A549 (cell line): ENCODE data around the gene MRPL58. TPM values are rescaled to one million over a fixed set of nuclear protein-coding genes. Genes with fewer than 3 reads are reported as not detected.

ENCODE experiments used
- ATAC-seq, 2 experiments: fragments of 200-7000 bp in 1 of 2; fragments of >200 bp in 1 of 2; cut with Nextera tagmentation in 1 of 2; cut with Tn5 transposase in 1 of 2; 3 replicates each; pipeline versions ENCODE4 v1.8.0 to v1.9.1; 2018 to 2020; ENCODE audit warnings: mild to moderate bottlenecking in 1 of 2, moderate library complexity in 1 of 2
- CTCF ChIA-PET: fragments of 300-600 bp; sonication (Branson Sonifier 250); formaldehyde crosslinking; extraction: SDS; loops from one replicate; lab custom pipeline; 2021; ENCODE audit warnings: antibody characterized with exemption, inconsistent platforms; lab: Yijun Ruan, JAX
- POLR2A ChIA-PET: fragments of 350-600 bp; formaldehyde crosslinking; extraction: SDS; loops from one replicate; lab custom pipeline; 2021; ENCODE audit warnings: antibody characterized with exemption, inconsistent platforms; lab: Yijun Ruan, JAX
- DNase-seq, 2 experiments: peaks; one replicate each; pipeline versions ENCODE4 v3.0.0 to v3.0.0-alpha.2; 2011 to 2016; ENCODE audit warnings: low read depth in 1 of 2, low spot score in 1 of 2
- FAIRE-seq: peaks from 2 replicates; lab custom pipeline; 2011; peaks lifted over from hg19 to GRCh38; lab: Jason Lieb, UNC
- H3K27ac ChIP-seq, 2 experiments: fragments of >200 bp; sonication (Bioruptor Twin); formaldehyde crosslinking; 3 replicates each; pipeline ENCODE4 v1.5.1; 2016 to 2017
- H3K4me1 ChIP-seq: fragments of >200 bp; sonication (Bioruptor Twin); formaldehyde crosslinking; 3 replicates; pipeline ENCODE4 v1.6.1; 2016
- H3K4me2 ChIP-seq: fragments of >200 bp; sonication (Bioruptor Twin); formaldehyde crosslinking; 3 replicates; pipeline ENCODE4 v1.6.1; 2016
- H3K4me3 ChIP-seq: fragments of >200 bp; sonication (Bioruptor Twin); formaldehyde crosslinking; 3 replicates; pipeline ENCODE4 v1.5.1; 2016
- H3K9me3 ChIP-seq: fragments of >200 bp; sonication (Bioruptor Twin); formaldehyde crosslinking; 3 replicates; pipeline ENCODE4 v1.6.1; 2016
- CBX8 ChIP-seq: fragments of 200-600 bp; sonication (generic); IDR thresholded peaks from 2 replicates; pipeline ENCODE4 v1.6.1; 2016
- CEBPB ChIP-seq, 2 experiments: fragments of >200 bp in 1 of 2; sonication (Bioruptor Twin) in 1 of 2; formaldehyde crosslinking in 1 of 2; IDR thresholded peaks; 2 replicates each; pipeline ENCODE4 v1.6.1; 2012 to 2016
- CHD2 ChIP-seq: fragments of 150-350 bp; IDR thresholded peaks from 2 replicates; pipeline ENCODE4 v1.6.1; 2014; ENCODE audit warnings: low read length; ENCODE audit not compliant: partially characterized antibody
- CHD4 ChIP-seq: fragments of 200-600 bp; sonication (generic); IDR thresholded peaks from 2 replicates; pipeline ENCODE4 v1.6.1; 2016; ENCODE audit warnings: antibody characterized with exemption, mild to moderate bottlenecking, borderline replicate concordance
- EHF ChIP-seq: fragments of 250-450 bp; sonication (Bioruptor Pico); IDR thresholded peaks from 2 replicates; pipeline ENCODE4 v1.5.0; 2020; ENCODE audit warnings: mild to moderate bottlenecking
- FOSL2 ChIP-seq, 2 experiments: fragments of 450-650 bp in 1 of 2; fragments of >200 bp in 1 of 2; sonication (Bioruptor Twin) in 1 of 2; formaldehyde crosslinking; IDR thresholded peaks; 2 replicates each; pipeline versions ENCODE4 v1.5.0 to v1.6.1; 2016 to 2020; ENCODE audit warnings: mild to moderate bottlenecking in 1 of 2, moderate library complexity in 1 of 2
- FOXS1 ChIP-seq: fragments of 250-450 bp; sonication (Bioruptor Pico); IDR thresholded peaks from 2 replicates; pipeline ENCODE4 v1.5.0; 2020; ENCODE audit warnings: mild to moderate bottlenecking, moderate library complexity
- GATA3 ChIP-seq: IDR thresholded peaks from 2 replicates; pipeline ENCODE4 v1.6.1; 2012; ENCODE audit warnings: borderline replicate concordance
- HEYL ChIP-seq: fragments of 250-450 bp; sonication (Bioruptor Pico); IDR thresholded peaks from 2 replicates; pipeline ENCODE4 v1.8.0; 2021; ENCODE audit warnings: mild to moderate bottlenecking, moderate library complexity
- MAFK ChIP-seq: fragments of 450-650 bp; IDR thresholded peaks from 2 replicates; pipeline ENCODE4 v1.6.1; 2014; ENCODE audit not compliant: partially characterized antibody
- MAZ ChIP-seq: fragments of 150-350 bp; IDR thresholded peaks from 2 replicates; pipeline ENCODE4 v1.6.1; 2014; ENCODE audit warnings: antibody characterized with exemption, low read depth, low read length, borderline replicate concordance
- NFE2L2 ChIP-seq: fragments of 150-350 bp; conservative IDR thresholded peaks from 2 replicates; pipeline ENCODE4 v1.6.1; 2014; ENCODE audit warnings: low read length
- NPAS2 ChIP-seq: fragments of 250-450 bp; sonication (Bioruptor Pico); IDR thresholded peaks from 2 replicates; pipeline ENCODE4 v1.8.0; 2022; ENCODE audit warnings: mild to moderate bottlenecking, moderate library complexity, borderline replicate concordance
- POLR2A ChIP-seq: IDR thresholded peaks from 2 replicates; pipeline ENCODE4 v1.6.1; 2012; ENCODE audit warnings: mild to moderate bottlenecking, low read length
- POLR2AphosphoS2 ChIP-seq: conservative IDR thresholded peaks from 2 replicates; pipeline ENCODE4 v1.6.1; 2012; ENCODE audit warnings: low read length, improper control_type of control experiment, inconsistent platforms
- TP53 ChIP-seq: fragments of 250-450 bp; sonication (Bioruptor Pico); IDR thresholded peaks from 2 replicates; pipeline ENCODE4 v1.5.0; 2021; ENCODE audit warnings: mild to moderate bottlenecking, moderate library complexity
- ZC3H11A ChIP-seq: fragments of 450-650 bp; IDR thresholded peaks from 2 replicates; pipeline ENCODE4 v1.6.1; 2014; ENCODE audit warnings: antibody characterized with exemption, mild to moderate bottlenecking
- ZNF302 ChIP-seq: fragments of 250-450 bp; sonication (Bioruptor Pico); IDR thresholded peaks from 2 replicates; pipeline ENCODE4 v1.9.0; 2021; ENCODE audit warnings: inconsistent platforms, mild to moderate bottlenecking, moderate library complexity
- WGBS: methylation state at CpG from one replicate; pipeline ENCODE4 v1.1.6; 2017; ENCODE audit errors: missing lambda C conversion rate; 5-methylcytosine and 5-hydroxymethylcytosine counted together
- polyA plus RNA-seq, 4 experiments: library from polyadenylated mRNA; depleted of rRNA in 3 of 4; stranded (reverse); fragments of >200 nt; fragmentation: RNase III in 1 of 4; extraction: RNeasy Plus Mini Kit Qiagen cat#74134 plus additional on column Dnase treatment in 1 of 4; gene quantifications; 2 replicates in 3 of 4; 3 replicates in 1 of 4; pipeline ENCODE4 v1.2.3, GENCODE V29; 2011 to 2017
- TF ChIP-seq, protein P1 (sequence below): fragments of 150-350 bp; IDR thresholded peaks from 2 replicates; pipeline ENCODE4 v1.6.1; 2014; ENCODE audit warnings: low read depth, mild to moderate bottlenecking, low read length
- TF ChIP-seq, protein P2 (sequence below): fragments of 250-450 bp; sonication (Bioruptor Pico); IDR thresholded peaks from 2 replicates; pipeline ENCODE4 v1.5.0; 2020; ENCODE audit warnings: low read depth, mild to moderate bottlenecking, moderate library complexity
- TF ChIP-seq, protein P3 (sequence below): fragments of >200 bp; sonication (Bioruptor Twin); formaldehyde crosslinking; IDR thresholded peaks from 3 replicates; pipeline ENCODE4 v1.5.1; 2016
- TF ChIP-seq, protein P4 (sequence below): fragments of >200 bp; sonication (Bioruptor Twin); formaldehyde crosslinking; IDR thresholded peaks from 3 replicates; pipeline ENCODE4 v1.6.1; 2016
- TF ChIP-seq, protein P5 (sequence below): fragments of 250-450 bp; sonication (Bioruptor Pico); IDR thresholded peaks from 2 replicates; pipeline ENCODE4 v1.5.0; 2021; ENCODE audit warnings: mild to moderate bottlenecking, moderate library complexity, borderline replicate concordance
- TF ChIP-seq, protein P6 (sequence below): fragments of 450-650 bp; IDR thresholded peaks from 2 replicates; pipeline ENCODE4 v1.6.1; 2014; ENCODE audit warnings: antibody characterized with exemption
- TF ChIP-seq, protein P7 (sequence below): fragments of 200-600 bp; sonication (generic); IDR thresholded peaks from 2 replicates; pipeline ENCODE4 v1.6.1; 2016; ENCODE audit warnings: antibody characterized with exemption, mild to moderate bottlenecking, moderate library complexity

The MRPL58 gene
- polyA plus RNA-seq, 2 of the 4 experiments (the other 2 are of a cell fraction): 89.4 to 127 TPM

DNA sequence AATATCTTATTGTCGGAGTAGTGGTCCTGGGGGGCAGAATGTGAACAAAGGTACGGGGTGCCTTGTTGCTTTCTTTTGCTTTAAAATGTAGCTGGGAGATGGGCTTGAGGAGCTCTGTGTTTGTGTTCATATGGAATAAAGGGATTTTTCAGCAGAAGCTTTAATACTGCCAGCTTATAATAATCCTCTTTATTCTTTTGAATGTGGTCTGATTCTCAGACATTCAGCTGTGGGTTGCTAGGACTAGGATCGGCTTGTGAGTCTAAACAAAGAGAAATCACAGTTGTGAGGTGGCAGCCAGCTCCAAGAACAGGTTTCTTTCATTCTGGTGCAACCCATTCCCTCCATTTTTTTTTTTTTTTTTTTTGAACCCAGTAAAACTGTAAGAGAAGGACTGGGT lies 7.2 kb downstream of the MRPL58 start:
- Histone ChIP-seq H3K27ac (no peak overlapping the region), H3K9me3 (no peaks in the 10 kb centered on the region), H3K4me3 (no peak overlapping the region), H3K4me2 (no peak overlapping the region), H3K4me1 (no peaks in the 10 kb centered on the region)
- DNase-seq: no peak
- WGBS: 97% methylated on average over 3 of the region's 3 CpGs
- ChIA-PET POLR2A (interaction anchor here (1.2 kb wide), 1 partner anchor 32 kb away, joined by 4 read pairs; the partner anchor contains the start of gene CDR2L), CTCF (interaction anchor here (0.7 to 19.2 kb wide), 13 partner anchors 9 to 159 kb away, joined by 3 to 404 read pairs (median 4); partner anchors contain the start of genes CDR2L, HID1, NT5C and OTOP2)
- FAIRE-seq: no peak
- TF ChIP-seq GATA3: no peak
- no peak for TF ChIP-seq POLR2AphosphoS2
- TF ChIP-seq NFE2L2: no peak
- TF ChIP-seq, protein P1, sequence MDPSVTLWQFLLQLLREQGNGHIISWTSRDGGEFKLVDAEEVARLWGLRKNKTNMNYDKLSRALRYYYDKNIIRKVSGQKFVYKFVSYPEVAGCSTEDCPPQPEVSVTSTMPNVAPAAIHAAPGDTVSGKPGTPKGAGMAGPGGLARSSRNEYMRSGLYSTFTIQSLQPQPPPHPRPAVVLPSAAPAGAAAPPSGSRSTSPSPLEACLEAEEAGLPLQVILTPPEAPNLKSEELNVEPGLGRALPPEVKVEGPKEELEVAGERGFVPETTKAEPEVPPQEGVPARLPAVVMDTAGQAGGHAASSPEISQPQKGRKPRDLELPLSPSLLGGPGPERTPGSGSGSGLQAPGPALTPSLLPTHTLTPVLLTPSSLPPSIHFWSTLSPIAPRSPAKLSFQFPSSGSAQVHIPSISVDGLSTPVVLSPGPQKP: no peak
- TF ChIP-seq, protein P2, sequence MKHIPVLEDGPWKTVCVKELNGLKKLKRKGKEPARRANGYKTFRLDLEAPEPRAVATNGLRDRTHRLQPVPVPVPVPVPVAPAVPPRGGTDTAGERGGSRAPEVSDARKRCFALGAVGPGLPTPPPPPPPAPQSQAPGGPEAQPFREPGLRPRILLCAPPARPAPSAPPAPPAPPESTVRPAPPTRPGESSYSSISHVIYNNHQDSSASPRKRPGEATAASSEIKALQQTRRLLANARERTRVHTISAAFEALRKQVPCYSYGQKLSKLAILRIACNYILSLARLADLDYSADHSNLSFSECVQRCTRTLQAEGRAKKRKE (CRISPR knock-in tag): no peak
- no peak for TF ChIP-seq POLR2A
- TF ChIP-seq CBX8: no peak
- TF ChIP-seq EHF (CRISPR knock-in tag): no peak
- no peak for TF ChIP-seq FOSL2 (IDR thresholded peaks at IDR 0.05)
- no peak for TF ChIP-seq FOSL2 (CRISPR knock-in tag; IDR thresholded peaks at IDR 0.05)
- no peak for TF ChIP-seq HEYL (CRISPR knock-in tag)
- TF ChIP-seq CHD4: no peak
- TF ChIP-seq FOXS1 (CRISPR knock-in tag): no peak
- no peak for TF ChIP-seq MAZ
- TF ChIP-seq, protein P3, sequence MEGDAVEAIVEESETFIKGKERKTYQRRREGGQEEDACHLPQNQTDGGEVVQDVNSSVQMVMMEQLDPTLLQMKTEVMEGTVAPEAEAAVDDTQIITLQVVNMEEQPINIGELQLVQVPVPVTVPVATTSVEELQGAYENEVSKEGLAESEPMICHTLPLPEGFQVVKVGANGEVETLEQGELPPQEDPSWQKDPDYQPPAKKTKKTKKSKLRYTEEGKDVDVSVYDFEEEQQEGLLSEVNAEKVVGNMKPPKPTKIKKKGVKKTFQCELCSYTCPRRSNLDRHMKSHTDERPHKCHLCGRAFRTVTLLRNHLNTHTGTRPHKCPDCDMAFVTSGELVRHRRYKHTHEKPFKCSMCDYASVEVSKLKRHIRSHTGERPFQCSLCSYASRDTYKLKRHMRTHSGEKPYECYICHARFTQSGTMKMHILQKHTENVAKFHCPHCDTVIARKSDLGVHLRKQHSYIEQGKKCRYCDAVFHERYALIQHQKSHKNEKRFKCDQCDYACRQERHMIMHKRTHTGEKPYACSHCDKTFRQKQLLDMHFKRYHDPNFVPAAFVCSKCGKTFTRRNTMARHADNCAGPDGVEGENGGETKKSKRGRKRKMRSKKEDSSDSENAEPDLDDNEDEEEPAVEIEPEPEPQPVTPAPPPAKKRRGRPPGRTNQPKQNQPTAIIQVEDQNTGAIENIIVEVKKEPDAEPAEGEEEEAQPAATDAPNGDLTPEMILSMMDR: no peak
- no peak for TF ChIP-seq MAFK
- TF ChIP-seq, protein P4, sequence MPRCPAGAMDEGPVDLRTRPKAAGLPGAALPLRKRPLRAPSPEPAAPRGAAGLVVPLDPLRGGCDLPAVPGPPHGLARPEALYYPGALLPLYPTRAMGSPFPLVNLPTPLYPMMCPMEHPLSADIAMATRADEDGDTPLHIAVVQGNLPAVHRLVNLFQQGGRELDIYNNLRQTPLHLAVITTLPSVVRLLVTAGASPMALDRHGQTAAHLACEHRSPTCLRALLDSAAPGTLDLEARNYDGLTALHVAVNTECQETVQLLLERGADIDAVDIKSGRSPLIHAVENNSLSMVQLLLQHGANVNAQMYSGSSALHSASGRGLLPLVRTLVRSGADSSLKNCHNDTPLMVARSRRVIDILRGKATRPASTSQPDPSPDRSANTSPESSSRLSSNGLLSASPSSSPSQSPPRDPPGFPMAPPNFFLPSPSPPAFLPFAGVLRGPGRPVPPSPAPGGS: no peak
- no peak for TF ChIP-seq ZC3H11A
- TF ChIP-seq, protein P5, sequence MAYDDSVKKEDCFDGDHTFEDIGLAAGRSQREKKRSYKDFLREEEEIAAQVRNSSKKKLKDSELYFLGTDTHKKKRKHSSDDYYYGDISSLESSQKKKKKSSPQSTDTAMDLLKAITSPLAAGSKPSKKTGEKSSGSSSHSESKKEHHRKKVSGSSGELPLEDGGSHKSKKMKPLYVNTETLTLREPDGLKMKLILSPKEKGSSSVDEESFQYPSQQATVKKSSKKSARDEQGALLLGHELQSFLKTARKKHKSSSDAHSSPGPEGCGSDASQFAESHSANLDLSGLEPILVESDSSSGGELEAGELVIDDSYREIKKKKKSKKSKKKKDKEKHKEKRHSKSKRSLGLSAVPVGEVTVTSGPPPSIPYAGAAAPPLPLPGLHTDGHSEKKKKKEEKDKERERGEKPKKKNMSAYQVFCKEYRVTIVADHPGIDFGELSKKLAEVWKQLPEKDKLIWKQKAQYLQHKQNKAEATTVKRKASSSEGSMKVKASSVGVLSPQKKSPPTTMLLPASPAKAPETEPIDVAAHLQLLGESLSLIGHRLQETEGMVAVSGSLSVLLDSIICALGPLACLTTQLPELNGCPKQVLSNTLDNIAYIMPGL: no peak
- ATAC-seq: no peak

DNA sequence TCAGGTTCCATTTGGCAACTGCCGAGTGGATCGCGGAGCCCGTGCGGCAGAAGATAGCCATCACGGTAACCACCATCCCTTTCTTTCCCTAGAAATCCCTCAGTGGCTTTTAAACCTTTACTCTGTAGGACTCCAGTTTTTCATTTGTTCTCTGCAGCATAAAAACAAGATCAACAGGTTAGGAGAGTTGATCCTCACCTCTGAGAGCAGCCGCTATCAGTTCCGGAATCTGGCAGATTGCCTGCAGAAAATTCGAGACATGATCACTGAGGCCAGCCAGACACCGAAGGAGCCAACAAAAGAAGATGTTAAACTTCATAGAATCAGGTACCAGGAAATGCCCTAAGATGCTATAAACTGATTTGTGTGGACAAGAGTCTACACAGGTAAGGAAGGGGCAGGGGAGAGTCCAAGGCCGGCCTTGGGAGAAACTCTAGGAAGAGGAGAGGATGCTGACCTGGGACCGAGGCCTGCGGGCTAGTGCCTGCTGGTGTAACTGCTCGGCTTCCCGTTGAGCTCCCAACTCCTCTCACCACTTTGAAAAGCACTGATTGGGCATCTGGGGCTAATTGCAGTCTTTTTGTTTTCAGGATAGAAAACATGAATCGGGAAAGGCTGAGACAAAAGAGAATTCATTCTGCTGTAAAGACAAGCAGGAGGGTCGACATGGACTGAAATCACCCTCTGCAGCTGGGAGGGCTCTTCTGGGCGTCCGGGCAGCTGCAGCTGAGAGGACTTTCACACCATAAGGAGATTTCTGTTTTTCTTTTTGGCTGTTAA lies 8.1 kb downstream of the MRPL58 start:
- Histone ChIP-seq H3K9me3 (no peaks in the 10 kb centered on the region), H3K4me1 (no peaks in the 10 kb centered on the region), H3K27ac (no peak overlapping the region), H3K4me3 (no peak overlapping the region), H3K4me2 (no peak overlapping the region)
- DNase-seq (no peak), ATAC-seq (no peak), FAIRE-seq (no peak)
- CTCF ChIA-PET: interaction anchor here (0.9 to 2.7 kb wide), 5 partner anchors 9 to 31 kb away, joined by 3 to 7 read pairs (median 4); partner anchors contain the start of gene MRPL58
- POLR2A ChIA-PET: interaction anchor here (1.2 kb wide), 1 partner anchor 33 kb away, joined by 4 read pairs; the partner anchor contains the start of gene CDR2L
- WGBS: 91% methylated on average over 19 of the region's 19 CpGs
- TF ChIP-seq TP53 (no peak), NPAS2 (CRISPR knock-in tag) (no peak), CHD2 (no peak), MAFK (no peak), CEBPB (IDR thresholded peaks at IDR 0.05) (no peak), ZNF302 (CRISPR knock-in tag) (no peak)
- TF ChIP-seq, protein P6, sequence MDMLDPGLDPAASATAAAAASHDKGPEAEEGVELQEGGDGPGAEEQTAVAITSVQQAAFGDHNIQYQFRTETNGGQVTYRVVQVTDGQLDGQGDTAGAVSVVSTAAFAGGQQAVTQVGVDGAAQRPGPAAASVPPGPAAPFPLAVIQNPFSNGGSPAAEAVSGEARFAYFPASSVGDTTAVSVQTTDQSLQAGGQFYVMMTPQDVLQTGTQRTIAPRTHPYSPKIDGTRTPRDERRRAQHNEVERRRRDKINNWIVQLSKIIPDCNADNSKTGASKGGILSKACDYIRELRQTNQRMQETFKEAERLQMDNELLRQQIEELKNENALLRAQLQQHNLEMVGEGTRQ: no peak
- TF ChIP-seq, protein P7, sequence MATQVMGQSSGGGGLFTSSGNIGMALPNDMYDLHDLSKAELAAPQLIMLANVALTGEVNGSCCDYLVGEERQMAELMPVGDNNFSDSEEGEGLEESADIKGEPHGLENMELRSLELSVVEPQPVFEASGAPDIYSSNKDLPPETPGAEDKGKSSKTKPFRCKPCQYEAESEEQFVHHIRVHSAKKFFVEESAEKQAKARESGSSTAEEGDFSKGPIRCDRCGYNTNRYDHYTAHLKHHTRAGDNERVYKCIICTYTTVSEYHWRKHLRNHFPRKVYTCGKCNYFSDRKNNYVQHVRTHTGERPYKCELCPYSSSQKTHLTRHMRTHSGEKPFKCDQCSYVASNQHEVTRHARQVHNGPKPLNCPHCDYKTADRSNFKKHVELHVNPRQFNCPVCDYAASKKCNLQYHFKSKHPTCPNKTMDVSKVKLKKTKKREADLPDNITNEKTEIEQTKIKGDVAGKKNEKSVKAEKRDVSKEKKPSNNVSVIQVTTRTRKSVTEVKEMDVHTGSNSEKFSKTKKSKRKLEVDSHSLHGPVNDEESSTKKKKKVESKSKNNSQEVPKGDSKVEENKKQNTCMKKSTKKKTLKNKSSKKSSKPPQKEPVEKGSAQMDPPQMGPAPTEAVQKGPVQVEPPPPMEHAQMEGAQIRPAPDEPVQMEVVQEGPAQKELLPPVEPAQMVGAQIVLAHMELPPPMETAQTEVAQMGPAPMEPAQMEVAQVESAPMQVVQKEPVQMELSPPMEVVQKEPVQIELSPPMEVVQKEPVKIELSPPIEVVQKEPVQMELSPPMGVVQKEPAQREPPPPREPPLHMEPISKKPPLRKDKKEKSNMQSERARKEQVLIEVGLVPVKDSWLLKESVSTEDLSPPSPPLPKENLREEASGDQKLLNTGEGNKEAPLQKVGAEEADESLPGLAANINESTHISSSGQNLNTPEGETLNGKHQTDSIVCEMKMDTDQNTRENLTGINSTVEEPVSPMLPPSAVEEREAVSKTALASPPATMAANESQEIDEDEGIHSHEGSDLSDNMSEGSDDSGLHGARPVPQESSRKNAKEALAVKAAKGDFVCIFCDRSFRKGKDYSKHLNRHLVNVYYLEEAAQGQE: no peak
